PC-3 (cell line): Measurements from ENCODE around the gene BFAR. TPM values are rescaled to one million over a fixed set of nuclear protein-coding genes. Genes with fewer than 3 reads are reported as not detected.

Source experiments
- ATAC-seq: fragments of 200-7000 bp; cut with Tn5 transposase; 2 replicates; pipeline ENCODE4 v1.9.1; 2020; ENCODE audit warnings: mild to moderate bottlenecking, moderate library complexity
- BruUV-seq: library from RNA; stranded (reverse); fragments of 400-500 nt; replicated peaks from 2 replicates; lab custom pipeline; 2021; lab: Mats Ljungman, UMichigan
- CTCF ChIA-PET: fragments of 300-600 bp; sonication (Branson Sonifier 250); formaldehyde crosslinking; loops from one replicate; lab custom pipeline; 2022; ENCODE audit warnings: antibody characterized with exemption; lab: Charles Lee
- POLR2A ChIA-PET: fragments of 300-600 bp; sonication (Branson Sonifier 250); formaldehyde crosslinking; loops from one replicate; lab custom pipeline; 2022; ENCODE audit warnings: antibody characterized with exemption; ENCODE audit not compliant: unreplicated experiment; lab: Charles Lee
- DNase-seq: peaks from one replicate; pipeline ENCODE4 v3.0.0-alpha.2; 2015
- H2AFZ ChIP-seq: fragments of 300-600 bp; sonication (generic); 2 replicates; pipeline ENCODE4 v1.6.0; 2016; ENCODE audit warnings: antibody characterized with exemption, low read length
- H3F3A ChIP-seq: fragments of 300-600 bp; sonication (generic); one replicate; pipeline ENCODE4 v1.6.0; 2017; ENCODE audit warnings: antibody characterized with exemption, low read length, control low read depth, mild to moderate bottlenecking; ENCODE audit not compliant: unreplicated experiment
- H3K27ac ChIP-seq: fragments of 300-600 bp; sonication (generic); 2 replicates; pipeline ENCODE4 v1.5.1; 2016; ENCODE audit warnings: mild to moderate bottlenecking, low read length
- H3K27me3 ChIP-seq: fragments of 300-600 bp; sonication (generic); 2 replicates; pipeline ENCODE4 v1.6.1; 2016; ENCODE audit warnings: low read length, mixed read lengths
- H3K36me3 ChIP-seq: fragments of 300-600 bp; sonication (generic); 2 replicates; pipeline ENCODE4 v1.6.1; 2016; ENCODE audit warnings: low read depth, mixed run types, low read length, mixed read lengths
- H3K4me1 ChIP-seq: fragments of 300-600 bp; sonication (generic); 2 replicates; pipeline ENCODE4 v1.5.1; 2016; ENCODE audit warnings: low read length; ENCODE audit not compliant: insufficient read depth
- H3K4me2 ChIP-seq: fragments of 300-600 bp; sonication (generic); 2 replicates; pipeline ENCODE4 v1.6.0; 2016; ENCODE audit warnings: low read length
- H3K4me3 ChIP-seq: fragments of 300-600 bp; sonication (generic); 2 replicates; pipeline ENCODE4 v1.5.1; 2016; ENCODE audit warnings: mild to moderate bottlenecking, low read length, mixed read lengths
- H3K79me2 ChIP-seq: fragments of 300-600 bp; sonication (generic); 2 replicates; pipeline ENCODE4 v1.6.1; 2017; ENCODE audit warnings: low read length, mixed read lengths
- H3K9ac ChIP-seq: fragments of 300-600 bp; sonication (generic); 2 replicates; pipeline ENCODE4 v1.6.0; 2016; ENCODE audit warnings: mild to moderate bottlenecking, low read length
- H3K9me2 ChIP-seq: fragments of 300-600 bp; sonication (generic); replicated peaks from 2 replicates; pipeline ENCODE4 v1.6.1; 2016; ENCODE audit warnings: mixed run types, low read length, mixed read lengths
- H3K9me3 ChIP-seq: fragments of 300-600 bp; sonication (generic); 2 replicates; pipeline ENCODE4 v1.6.1; 2016; ENCODE audit warnings: low read length, mixed read lengths
- H4K20me1 ChIP-seq: fragments of 300-600 bp; sonication (generic); 2 replicates; pipeline ENCODE4 v1.6.1; 2016; ENCODE audit warnings: low read length, mixed read lengths
- CTCF ChIP-seq: fragments of 300-600 bp; sonication (generic); conservative IDR thresholded peaks from 2 replicates; pipeline ENCODE4 v1.5.1; 2017; ENCODE audit warnings: antibody characterized with exemption, low read depth, mild to moderate bottlenecking, low read length
- EZH2 ChIP-seq: fragments of 300-600 bp; sonication (generic); IDR thresholded peaks from one replicate; pipeline ENCODE4 v1.6.1; 2017; ENCODE audit warnings: antibody characterized with exemption, mild to moderate bottlenecking, low read length; ENCODE audit not compliant: unreplicated experiment
- EZH2phosphoT487 ChIP-seq: fragments of 300-600 bp; sonication (generic); IDR thresholded peaks from 2 replicates; pipeline ENCODE4 v1.6.1; 2018; ENCODE audit warnings: mild to moderate bottlenecking, antibody characterized with exemption, low read length, borderline replicate concordance
- intact Hi-C: fragments of 100-400 bp; cut with micrococcal nuclease; formaldehyde crosslinking; loops from 2 replicates; pipeline ENCODE4 v1.9.0; 2023
- total RNA-seq: library from RNA; depleted of rRNA; stranded (reverse); fragments of >200 nt; gene quantifications from 2 replicates; pipeline ENCODE4 v1.2.3, GENCODE V29; 2014

Gene BFAR
- total RNA-seq, 1 experiment from 2014 or later = 26.9 TPM

- Histone ChIP-seq H3K4me3 (no peak overlapping the region), H3K9ac (no peak overlapping the region), H3K27me3 (no peaks in the 10 kb centered on the region), H2AFZ (no peak overlapping the region), H3K9me3 (no peaks in the 10 kb centered on the region), H3K79me2 (no peaks in the 10 kb centered on the region), H3K36me3 (peaks cover 14% of the 10 kb centered on the region; the same call in 1 of the 2 replicates), H3K27ac (no peak overlapping the region), H4K20me1 (no peaks in the 10 kb centered on the region), H3K4me1 (no peaks in the 10 kb centered on the region), H3K9me2 (no peaks in the 10 kb centered on the region), H3K4me2 (no peak overlapping the region), H3F3A (no peaks in the 10 kb centered on the region)
- DNase-seq (no peak), ATAC-seq (no peak)
- intact Hi-C loops = no loop called here
- TF ChIP-seq EZH2phosphoT487 (no peak), EZH2 (no peak), CTCF (no peak)
- ChIA-PET CTCF (no interaction called here), POLR2A (no interaction called here)
- BruUV-seq = no TSS peak
Measured at GRCh38 chr16:14609716-14610115, 23.0 kb upstream of the BFAR start.

DNA sequence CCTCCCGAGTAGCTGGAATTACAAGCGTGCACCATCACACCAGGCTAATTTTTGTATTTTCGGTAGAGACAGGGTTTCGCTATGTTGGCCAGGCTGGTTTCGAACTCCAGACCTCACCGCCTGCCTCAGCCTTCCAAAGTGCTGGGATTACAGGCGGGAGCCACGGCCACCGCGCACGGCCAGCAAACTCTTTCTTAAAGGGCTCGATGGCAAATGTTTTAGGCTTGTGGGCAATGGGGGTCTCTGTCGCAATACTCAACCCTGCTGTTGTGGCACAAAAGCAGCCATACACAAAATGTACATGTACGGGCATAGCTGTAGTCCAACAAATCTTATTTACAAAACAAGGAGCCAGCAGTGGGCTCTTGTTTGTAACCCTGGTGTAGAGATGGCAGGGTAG is 21.1 kb upstream of the BFAR start:
- peaks cover 15% of the 10 kb centered on the region; the same call in 1 of the 2 replicates for H3K36me3 ChIP-seq
- intact Hi-C loops = no loop called here

More for the DNA sequence above, 21.1 kb upstream of the BFAR start:
- no peaks in the 10 kb centered on the region for H3K4me1 ChIP-seq
- H2AFZ ChIP-seq = no peak overlapping the region
- ATAC-seq (no peak), DNase-seq (no peak)
- H3K9me3 ChIP-seq = no peaks in the 10 kb centered on the region
- ChIA-PET CTCF (no interaction called here), POLR2A (no interaction called here)
- H3K4me2 ChIP-seq = no peak overlapping the region
- H4K20me1 ChIP-seq = no peaks in the 10 kb centered on the region
- H3F3A ChIP-seq = no peaks in the 10 kb centered on the region
- H3K4me3 ChIP-seq = no peak overlapping the region
- H3K9ac ChIP-seq = no peak overlapping the region
- H3K27ac ChIP-seq = no peak overlapping the region
- no peaks in the 10 kb centered on the region for H3K9me2 ChIP-seq
- no TSS peak for BruUV-seq
- no peaks in the 10 kb centered on the region for H3K27me3 ChIP-seq
- no peak for TF ChIP-seq EZH2
- no peak for TF ChIP-seq EZH2phosphoT487
- no peak for TF ChIP-seq CTCF
- no peaks in the 10 kb centered on the region for H3K79me2 ChIP-seq
